Measurements from ENCODE around the gene SLC38A5.
A peak's percentile ranks its signal among the peaks of the same experiment; 100 is the strongest.

Gene SLC38A5

GRCh38 chrX:48476919-48477318 is 6.9 kb upstream of the SLC38A5 start:
- Histone ChIP-seq H3K9ac (ENCODE audit: low read length) (peak overlapping the region; percentile 96), H3K4me1 (ENCODE audit: insufficient read depth, low read length, severe bottlenecking) (peaks cover 15% of the 10 kb centered on the region), H3K9me3 (ENCODE audit: low read length) (no peaks in the 10 kb centered on the region), H3K4me2 (ENCODE audit: low read length) (peak overlapping the region; percentile 95), H3K27me3 (ENCODE audit: insufficient read depth, low read length) (no peaks in the 10 kb centered on the region), H3K9me2 (ENCODE audit: low read depth, low read length) (no peaks in the 10 kb centered on the region), H2AFZ (ENCODE audit: low read length) (no peak overlapping the region), H3K4me3 (ENCODE audit: low read depth, low read length, poor library complexity, severe bottlenecking) (peak overlapping the region; percentile 97), H4K20me1 (ENCODE audit: insufficient read depth, low read length) (no peaks in the 10 kb centered on the region), H3K36me3 (ENCODE audit: insufficient read depth, low read length) (peaks cover 16% of the 10 kb centered on the region; the same call in 1 of the 2 replicates), H3K79me2 (ENCODE audit: insufficient read depth, low read length) (peaks cover 15% of the 10 kb centered on the region), H3F3A (ENCODE audit: insufficient read depth, low read length) (no peaks in the 10 kb centered on the region), H3K27ac (ENCODE audit: low read depth, low read length, poor library complexity, severe bottlenecking) (no peak overlapping the region)
- no peak for TF ChIP-seq CTCF (IDR thresholded peaks at IDR 0.05; ENCODE audit: low read length)
- TF ChIP-seq EZH2 (IDR thresholded peaks at IDR 0.05; ENCODE audit: borderline replicate concordance, low read length): no peak

- Histone ChIP-seq H3K79me2 (ENCODE audit: insufficient read depth, low read length) (peaks cover 15% of the 10 kb centered on the region), H3K9me2 (ENCODE audit: low read depth, low read length) (no peaks in the 10 kb centered on the region), H4K20me1 (ENCODE audit: insufficient read depth, low read length) (no peaks in the 10 kb centered on the region), H3K4me2 (ENCODE audit: low read length) (peak within 1 kb of the TSS; percentile 95), H3K4me1 (ENCODE audit: insufficient read depth, low read length, severe bottlenecking) (peaks cover 15% of the 10 kb centered on the region), H3F3A (ENCODE audit: insufficient read depth, low read length) (no peaks in the 10 kb centered on the region), H3K27me3 (ENCODE audit: insufficient read depth, low read length) (no peaks in the 10 kb centered on the region), H3K9me3 (ENCODE audit: low read length) (no peaks in the 10 kb centered on the region), H3K27ac (ENCODE audit: low read depth, low read length, poor library complexity, severe bottlenecking) (peak within 1 kb of the TSS; percentile 66), H3K9ac (ENCODE audit: low read length) (peak within 1 kb of the TSS; percentile 96), H3K4me3 (ENCODE audit: low read depth, low read length, poor library complexity, severe bottlenecking) (peak within 1 kb of the TSS; percentile 97), H3K36me3 (ENCODE audit: insufficient read depth, low read length) (peaks cover 7% of the 10 kb centered on the region; the same call in 1 of the 2 replicates), H2AFZ (ENCODE audit: low read length) (no peak within 1 kb of the TSS; the same call in 1 of the 2 replicates)
- TF ChIP-seq EZH2 (IDR thresholded peaks at IDR 0.05; ENCODE audit: borderline replicate concordance, low read length): no peak
- no peak for TF ChIP-seq CTCF (IDR thresholded peaks at IDR 0.05; ENCODE audit: low read length)
These were observed 5.9 kb upstream of the SLC38A5 start, which contains the start of gene FTSJ1 for GRCh38 chrX:48475774-48476577. Gene FTSJ1, plus strand, starts transcription at chrX:48476199. Its CDS starts 1,849 bp downstream, at chrX:48478048.

GRCh38 chrX:48475296-48475695 is 5.2 kb upstream of the SLC38A5 start:
- TF ChIP-seq CTCF (IDR thresholded peaks at IDR 0.05; ENCODE audit: low read length): no peak
- no peak for TF ChIP-seq EZH2 (IDR thresholded peaks at IDR 0.05; ENCODE audit: borderline replicate concordance, low read length)
- 0 out of 2 replicates have a peak, but pooled peaks cover 7% of the 10 kb centered on the region for H3K36me3 ChIP-seq (ENCODE audit: insufficient read depth, low read length)
- H3K4me1 ChIP-seq (ENCODE audit: insufficient read depth, low read length, severe bottlenecking): peaks cover 19% of the 10 kb centered on the region
- no peaks in the 10 kb centered on the region for H3F3A ChIP-seq (ENCODE audit: insufficient read depth, low read length)
- H3K79me2 ChIP-seq (ENCODE audit: insufficient read depth, low read length): peaks cover 15% of the 10 kb centered on the region
- peak overlapping the region; percentile 66 for H3K27ac ChIP-seq (ENCODE audit: low read depth, low read length, poor library complexity, severe bottlenecking)
- H3K4me2 ChIP-seq (ENCODE audit: low read length): peak overlapping the region; percentile 95
- H3K9me2 ChIP-seq (ENCODE audit: low read depth, low read length): no peaks in the 10 kb centered on the region
- H4K20me1 ChIP-seq (ENCODE audit: insufficient read depth, low read length): no peaks in the 10 kb centered on the region
- peak overlapping the region; percentile 97 for H3K4me3 ChIP-seq (ENCODE audit: low read depth, low read length, poor library complexity, severe bottlenecking)
- H3K9ac ChIP-seq (ENCODE audit: low read length): peak overlapping the region; percentile 96
- no peaks in the 10 kb centered on the region for H3K27me3 ChIP-seq (ENCODE audit: insufficient read depth, low read length)
- no peak overlapping the region; the same call in 1 of the 2 replicates for H2AFZ ChIP-seq (ENCODE audit: low read length)
- no peaks in the 10 kb centered on the region for H3K9me3 ChIP-seq (ENCODE audit: low read length)
